ENCODE results near the gene ADNP. TPM values are rescaled to one million over a fixed set of nuclear protein-coding genes. Genes with fewer than 3 reads are reported as not detected.
"Not testable (repeated sequence)": the region's sequence is repeated elsewhere in the genome, so short reads cannot be mapped to it uniquely, and the experiment has no call there.

The ADNP gene
- total RNA-seq, 2 donors from 2014 or later: 52.5 to 54.2 TPM

- ATAC-seq (no peak), DNase-seq (no peak)
- intact Hi-C loops (cut with DNase I, micrococcal nuclease): no loop called here
These were observed 17.4 kb downstream of the ADNP start for GRCh38 chr20:50913690-50914375.

- no peak for DNase-seq
- intact Hi-C loops (cut with DNase I, micrococcal nuclease): no loop called here
- ATAC-seq: no peak
These were observed 19.5 kb downstream of the ADNP start for GRCh38 chr20:50911716-50912115.

- intact Hi-C loops (cut with DNase I, micrococcal nuclease): no loop called here
These were observed 20.2 kb downstream of the ADNP start for GRCh38 chr20:50911030-50911429.

GRCh38 chr20:50909413-50909812 lies 21.8 kb downstream of the ADNP start:
- intact Hi-C loops (cut with DNase I, micrococcal nuclease): no loop called here
- ATAC-seq: no peak

More at GRCh38 chr20:50911030-50911429, 20.2 kb downstream of the ADNP start:
- no peak for ATAC-seq
- DNase-seq: no peak

GRCh38 chr20:50904067-50904570 lies 27.1 kb downstream of the ADNP start:
- intact Hi-C loops (cut with DNase I, micrococcal nuclease): no loop called here
- DNase-seq (no peak), ATAC-seq (no peak)

More at GRCh38 chr20:50909413-50909812, 21.8 kb downstream of the ADNP start:
- DNase-seq: no peak

- no peak for ATAC-seq
- intact Hi-C loops (cut with DNase I, micrococcal nuclease): no loop called here
- DNase-seq: no peak
These were observed 27.7 kb downstream of the ADNP start for GRCh38 chr20:50903353-50904051.

GRCh38 chr20:50901301-50901700 lies 29.9 kb downstream of the ADNP start:
- ATAC-seq (no peak), DNase-seq (no peak)
- intact Hi-C loops (cut with DNase I, micrococcal nuclease): no loop called here

GRCh38 chr20:50900261-50900660 lies 31.0 kb downstream of the ADNP start:
- ATAC-seq (no peak), DNase-seq (no peak)
- intact Hi-C loops (cut with DNase I, micrococcal nuclease): no loop called here

- intact Hi-C loops (cut with DNase I, micrococcal nuclease): no loop called here
- DNase-seq (no peak), ATAC-seq (no peak)
These were observed 32.8 kb downstream of the ADNP start for GRCh38 chr20:50898475-50898874.

- DNase-seq: no peak
- ATAC-seq: peak; percentile 93
- intact Hi-C loops (cut with DNase I, micrococcal nuclease): no loop called here
These were observed 36.0 kb downstream of the ADNP start for GRCh38 chr20:50895111-50895830.

GRCh38 chr20:50893620-50894019 lies 37.6 kb downstream of the ADNP start:
- DNase-seq: no peak
- ATAC-seq: no peak
- intact Hi-C loops (cut with DNase I, micrococcal nuclease): no loop called here

- no peak for DNase-seq
- intact Hi-C loops (cut with DNase I, micrococcal nuclease): no loop called here
- ATAC-seq: no peak
These were observed 38.8 kb downstream of the ADNP start for GRCh38 chr20:50892394-50892793.

- intact Hi-C loops (cut with DNase I, micrococcal nuclease): no loop called here
- DNase-seq (no peak), ATAC-seq (no peak)
These were observed 40.1 kb downstream of the ADNP start for GRCh38 chr20:50891138-50891537.

- intact Hi-C loops (cut with DNase I, micrococcal nuclease): no loop called here
- no peak for DNase-seq
- no peak for ATAC-seq
These were observed 43.7 kb downstream of the ADNP start for GRCh38 chr20:50887576-50887975.

- no peak for DNase-seq
- ATAC-seq: peak; percentile 17
- intact Hi-C loops (cut with DNase I, micrococcal nuclease): no loop called here
These were observed 45.0 kb downstream of the ADNP start for GRCh38 chr20:50886184-50886790.

GRCh38 chr20:50885781-50886180 lies 45.5 kb downstream of the ADNP start:
- ATAC-seq (peak; percentile 10), DNase-seq (no peak)
- intact Hi-C loops (cut with DNase I, micrococcal nuclease): no loop called here

GRCh38 chr20:50885068-50885467 lies 46.2 kb downstream of the ADNP start:
- intact Hi-C loops (cut with DNase I, micrococcal nuclease): no loop called here
- DNase-seq (no peak), ATAC-seq (peak; percentile 20)

GRCh38 chr20:50883856-50884255 lies 47.4 kb downstream of the ADNP start:
- no peak for ATAC-seq
- no peak for DNase-seq
- intact Hi-C loops (cut with DNase I, micrococcal nuclease): no loop called here

GRCh38 chr20:50881759-50882424 lies 49.3 kb downstream of the ADNP start:
- DNase-seq, ATAC-seq: not testable (repeated sequence)

More at GRCh38 chr20:50881759-50882424, 49.3 kb downstream of the ADNP start:
- intact Hi-C loops (cut with DNase I, micrococcal nuclease): not testable (repeated sequence)

Data from left colon (tissue), 2 donors.